MM.1S (cell line): ENCODE data around the gene EVL.

ENCODE experiments used
- DNase-seq: peaks from one replicate; pipeline ENCODE4 v3.0.0-alpha.2; 2015
- H2AFZ ChIP-seq: fragments of 300-600 bp; sonication (generic); 2 replicates; pipeline ENCODE4 v1.6.0; 2016; ENCODE audit warnings: antibody characterized with exemption, low read length
- H3F3A ChIP-seq: fragments of 300-600 bp; sonication (generic); 2 replicates; pipeline ENCODE4 v1.6.1; 2016; ENCODE audit warnings: mild to moderate bottlenecking, antibody characterized with exemption, low read length, moderate library complexity, mixed read lengths; ENCODE audit not compliant: insufficient read depth
- H3K27ac ChIP-seq: fragments of 300-600 bp; sonication (generic); 2 replicates; pipeline ENCODE4 v1.5.1; 2016; ENCODE audit warnings: mild to moderate bottlenecking, low read length
- H3K27me3 ChIP-seq: fragments of 300-600 bp; sonication (generic); replicated peaks from 2 replicates; pipeline ENCODE4 v1.6.0; 2016; ENCODE audit warnings: low read length; ENCODE audit not compliant: insufficient read depth
- H3K36me3 ChIP-seq: fragments of 300-600 bp; sonication (generic); replicated peaks from 2 replicates; pipeline ENCODE4 v1.6.1; 2016; ENCODE audit warnings: mild to moderate bottlenecking, low read length, mixed read lengths; ENCODE audit not compliant: insufficient read depth
- H3K4me1 ChIP-seq: fragments of 300-600 bp; sonication (generic); 2 replicates; pipeline ENCODE4 v1.6.1; 2016; ENCODE audit warnings: low read length, mixed read lengths
- H3K4me2 ChIP-seq: fragments of 300-600 bp; sonication (generic); 2 replicates; pipeline ENCODE4 v1.6.0; 2016; ENCODE audit warnings: low read depth, low read length
- H3K4me3 ChIP-seq: fragments of 300-600 bp; sonication (generic); 2 replicates; pipeline ENCODE4 v1.5.1; 2016; ENCODE audit warnings: low read length, mixed read lengths
- H3K79me2 ChIP-seq: fragments of 300-600 bp; sonication (generic); 2 replicates; pipeline ENCODE4 v1.6.1; 2016; ENCODE audit warnings: mixed run types, low read length, mixed read lengths
- H3K9ac ChIP-seq: fragments of 300-600 bp; sonication (generic); 2 replicates; pipeline ENCODE4 v1.6.1; 2016; ENCODE audit warnings: low read length, mixed read lengths
- H3K9me2 ChIP-seq: fragments of 300-600 bp; sonication (generic); replicated peaks from 2 replicates; pipeline ENCODE4 v1.6.1; 2016; ENCODE audit warnings: mild to moderate bottlenecking, low read length, mixed read lengths; ENCODE audit not compliant: insufficient read depth
- H3K9me3 ChIP-seq: fragments of 300-600 bp; sonication (generic); replicated peaks from 2 replicates; pipeline ENCODE4 v1.6.1; 2016; ENCODE audit warnings: mild to moderate bottlenecking, low read length, mixed read lengths; ENCODE audit not compliant: insufficient read depth
- H4K20me1 ChIP-seq: fragments of 300-600 bp; sonication (generic); 2 replicates; pipeline ENCODE4 v1.6.1; 2016; ENCODE audit warnings: mild to moderate bottlenecking, low read length, moderate library complexity, mixed read lengths; ENCODE audit not compliant: insufficient read depth
- CTCF ChIP-seq: fragments of 300-600 bp; sonication (generic); IDR thresholded peaks from 2 replicates; pipeline ENCODE4 v1.5.1; 2016; ENCODE audit warnings: antibody characterized with exemption, low read length, mixed read lengths
- EZH2 ChIP-seq: fragments of 300-600 bp; sonication (generic); optimal IDR thresholded peaks from 2 replicates; pipeline ENCODE3; 2017; ENCODE audit warnings: low read depth, mild to moderate bottlenecking, antibody characterized with exemption, low read length, mixed read lengths
- EZH2phosphoT487 ChIP-seq: fragments of 300-600 bp; sonication (generic); IDR thresholded peaks from 2 replicates; pipeline ENCODE4 v1.6.1; 2018; ENCODE audit warnings: antibody characterized with exemption, low read length

Gene EVL

GRCh38 chr14:100048786-100049185, 16.4 kb upstream of the EVL start:
- Histone ChIP-seq H3F3A (no peaks in the 10 kb centered on the region), H3K4me1 (no peaks in the 10 kb centered on the region)
- TF ChIP-seq CTCF (no peak), EZH2 (no peak), EZH2phosphoT487 (no peak)

GRCh38 chr14:100049220-100049619, 16.0 kb upstream of the EVL start:
- H4K20me1 ChIP-seq = no peaks in the 10 kb centered on the region
- no peak overlapping the region for H3K9ac ChIP-seq
- H3K27me3 ChIP-seq = no peaks in the 10 kb centered on the region
- no peaks in the 10 kb centered on the region for H3K4me1 ChIP-seq
- H3F3A ChIP-seq = no peaks in the 10 kb centered on the region
- no peaks in the 10 kb centered on the region for H3K9me2 ChIP-seq
- no peak overlapping the region for H3K27ac ChIP-seq
- no peak for DNase-seq
- no peaks in the 10 kb centered on the region for H3K79me2 ChIP-seq
- H3K4me2 ChIP-seq = no peak overlapping the region
- no peaks in the 10 kb centered on the region for H3K36me3 ChIP-seq
- H2AFZ ChIP-seq = no peak overlapping the region
- no peaks in the 10 kb centered on the region for H3K9me3 ChIP-seq
- no peak overlapping the region for H3K4me3 ChIP-seq
- TF ChIP-seq CTCF = no peak
- no peak for TF ChIP-seq EZH2
- no peak for TF ChIP-seq EZH2phosphoT487

More at GRCh38 chr14:100048786-100049185, 16.4 kb upstream of the EVL start:
- Histone ChIP-seq H3K27me3 (no peaks in the 10 kb centered on the region), H3K9me2 (no peaks in the 10 kb centered on the region), H3K4me2 (no peak overlapping the region), H3K27ac (no peak overlapping the region), H3K4me3 (no peak overlapping the region), H3K36me3 (no peaks in the 10 kb centered on the region), H3K9ac (no peak overlapping the region), H4K20me1 (no peaks in the 10 kb centered on the region), H3K9me3 (no peaks in the 10 kb centered on the region), H3K79me2 (no peaks in the 10 kb centered on the region), H2AFZ (no peak overlapping the region)
- no peak for DNase-seq

GRCh38 chr14:100051103-100051502, 14.1 kb upstream of the EVL start:
- Histone ChIP-seq H3K9me2 (no peaks in the 10 kb centered on the region), H3K4me1 (no peaks in the 10 kb centered on the region), H3K4me3 (no peak overlapping the region), H3K36me3 (no peaks in the 10 kb centered on the region), H3K27me3 (no peaks in the 10 kb centered on the region), H3K9ac (no peak overlapping the region), H3K27ac (no peak overlapping the region), H3K79me2 (no peaks in the 10 kb centered on the region), H3F3A (no peaks in the 10 kb centered on the region), H2AFZ (no peak overlapping the region), H3K4me2 (no peak overlapping the region), H3K9me3 (no peaks in the 10 kb centered on the region), H4K20me1 (no peaks in the 10 kb centered on the region)
- DNase-seq = no peak
- no peak for TF ChIP-seq EZH2phosphoT487
- TF ChIP-seq EZH2 = no peak
- no peak for TF ChIP-seq CTCF
